GM19397 (cell line): ENCODE measurements around the gene MPDU1.
A peak's percentile ranks its signal among the peaks of the same experiment; 100 is the strongest.

ENCODE experiments used
- ATAC-seq: cut with Tn5 transposase; IDR thresholded peaks from one replicate; pipeline ENCODE4 v1.9.1; 2021; ENCODE audit warnings: mild to moderate bottlenecking, moderate library complexity; ENCODE audit not compliant: unreplicated experiment

The MPDU1 gene

DNA sequence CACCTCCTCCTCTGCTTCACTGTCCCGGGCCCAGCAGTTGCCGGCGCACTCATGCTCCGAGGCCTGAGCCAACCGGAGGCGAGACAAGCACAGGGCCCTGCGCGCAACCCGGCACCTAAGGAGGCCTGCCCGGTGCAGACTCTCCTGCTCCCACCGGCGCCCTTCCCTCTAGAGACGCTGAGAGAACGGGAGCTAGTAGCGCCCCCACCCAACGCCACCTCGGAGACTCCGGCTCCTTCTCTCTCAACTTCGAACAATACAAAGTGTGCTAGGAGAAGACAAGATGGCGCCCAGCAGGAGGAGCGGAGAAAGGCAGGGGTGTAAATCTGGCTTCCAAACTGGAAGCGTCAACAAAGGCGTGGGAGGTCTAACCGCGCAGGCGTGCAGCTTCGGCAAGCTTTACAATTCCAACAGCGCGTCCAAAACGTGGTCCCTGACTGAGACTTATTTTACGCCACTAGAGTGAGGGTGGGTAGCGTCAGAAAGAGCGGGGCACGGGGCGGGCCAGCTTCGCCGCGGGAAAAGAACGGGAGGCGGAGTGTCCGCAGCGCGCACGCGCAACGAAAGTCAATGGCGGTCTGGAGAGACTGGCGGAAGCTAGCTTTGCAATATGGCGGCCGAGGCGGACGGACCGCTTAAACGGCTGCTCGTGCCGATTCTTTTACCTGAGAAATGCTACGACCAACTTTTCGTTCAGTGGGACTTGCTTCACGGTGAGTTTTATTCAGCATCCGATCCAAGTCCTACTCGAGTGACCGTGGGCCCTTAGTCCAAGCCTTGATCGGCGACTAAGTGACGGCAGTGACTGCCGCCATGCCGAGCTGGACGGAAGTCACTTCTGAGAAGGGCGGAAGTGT, at the start of gene MPDU1:
Gene MPDU1, plus strand, starts transcription at position 600 of the 857 bp plus-strand sequence. Its CDS starts 11 bp downstream, at position 611.
- ATAC-seq, result peak; percentile 72

DNA sequence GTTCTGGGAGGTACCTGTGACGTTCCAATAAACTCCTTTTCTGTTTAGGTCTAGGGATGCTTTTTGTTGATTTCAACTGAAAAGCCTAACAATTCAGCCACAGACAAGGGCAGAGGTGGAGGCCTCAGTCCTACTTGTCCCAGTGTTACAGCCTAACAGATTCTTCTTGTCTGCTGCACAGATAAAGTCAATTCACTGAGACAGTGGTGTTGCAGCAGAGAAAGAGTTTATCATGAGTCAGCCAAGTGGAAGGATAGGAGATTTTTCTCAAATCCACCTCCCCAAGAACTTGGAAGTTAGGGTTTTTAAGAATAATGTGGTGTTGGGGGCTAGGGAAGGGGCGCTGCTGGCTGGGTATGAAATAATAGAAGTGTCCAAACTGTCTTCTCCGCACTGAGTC, 45.6 kb upstream of the MPDU1 start:
- no peak for ATAC-seq

DNA sequence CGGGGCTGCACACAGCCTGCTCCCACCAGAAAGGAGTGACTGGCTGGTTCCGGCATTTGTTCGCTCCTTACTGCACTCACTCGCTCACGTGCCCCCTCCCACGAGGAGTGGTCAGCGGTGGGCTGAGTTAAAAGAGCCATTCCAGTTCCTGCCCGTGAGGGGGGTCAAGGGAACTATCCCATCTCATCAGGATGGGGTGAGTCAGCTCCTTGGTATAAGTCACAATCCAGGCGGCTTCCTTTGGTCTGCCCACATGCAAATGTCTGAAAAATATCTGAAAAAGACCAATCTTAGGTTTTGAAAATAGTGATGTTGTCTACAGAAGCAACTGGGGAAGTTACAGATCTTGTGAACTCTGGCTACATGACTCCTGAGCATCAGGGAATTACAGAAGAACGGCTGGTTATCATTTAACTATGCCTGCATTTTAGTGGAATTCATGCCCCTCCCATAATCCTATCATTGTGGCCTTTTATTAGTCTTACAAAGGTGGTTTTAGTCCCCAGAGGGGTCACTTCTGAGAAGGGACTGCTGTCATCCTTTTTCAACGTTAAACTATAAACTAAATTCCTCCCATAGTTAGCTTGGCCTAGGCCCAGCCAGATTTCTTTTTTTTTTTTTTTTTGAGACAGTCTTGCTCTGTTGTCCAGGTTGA, 44.6 kb upstream of the MPDU1 start:
- ATAC-seq, result no peak

DNA sequence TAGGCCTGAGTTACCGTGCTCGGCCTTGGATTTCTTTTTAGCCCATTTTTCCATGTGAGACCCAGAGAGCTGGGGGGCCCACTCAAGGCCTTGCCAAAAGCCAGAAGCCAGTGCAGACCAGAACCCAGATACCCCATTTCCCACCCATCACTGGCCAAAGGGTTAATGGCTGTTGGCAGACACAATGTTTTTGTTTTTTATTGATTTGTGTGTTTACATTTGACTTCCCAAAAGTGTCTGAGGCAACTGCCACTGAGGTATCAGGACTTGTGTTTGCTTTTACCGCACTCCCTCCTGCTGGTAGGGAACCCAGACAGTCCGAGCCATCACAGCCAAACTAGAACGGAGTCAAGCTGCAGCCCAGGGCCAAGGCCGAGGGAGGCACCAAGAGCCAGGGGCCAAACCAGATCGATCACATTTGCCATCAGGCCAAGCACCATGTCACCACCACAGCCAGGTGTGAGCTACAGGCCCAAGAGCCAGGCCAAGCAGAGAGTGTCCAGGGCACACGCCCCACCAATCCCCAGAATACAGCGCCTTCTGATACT, 42.5 kb upstream of the MPDU1 start:
- ATAC-seq, result no peak

- no peak for ATAC-seq
Observed at GRCh38 chr17:7544911-7545310, 38.7 kb upstream of the MPDU1 start.

- no peak for ATAC-seq
Observed at GRCh38 chr17:7548585-7549400, 34.9 kb upstream of the MPDU1 start, which contains the start of gene TNFSF12. TSS of gene TNFSF12 (plus strand) at chr17:7549058. CDS start at chr17:7549154, 96 bp downstream.

DNA sequence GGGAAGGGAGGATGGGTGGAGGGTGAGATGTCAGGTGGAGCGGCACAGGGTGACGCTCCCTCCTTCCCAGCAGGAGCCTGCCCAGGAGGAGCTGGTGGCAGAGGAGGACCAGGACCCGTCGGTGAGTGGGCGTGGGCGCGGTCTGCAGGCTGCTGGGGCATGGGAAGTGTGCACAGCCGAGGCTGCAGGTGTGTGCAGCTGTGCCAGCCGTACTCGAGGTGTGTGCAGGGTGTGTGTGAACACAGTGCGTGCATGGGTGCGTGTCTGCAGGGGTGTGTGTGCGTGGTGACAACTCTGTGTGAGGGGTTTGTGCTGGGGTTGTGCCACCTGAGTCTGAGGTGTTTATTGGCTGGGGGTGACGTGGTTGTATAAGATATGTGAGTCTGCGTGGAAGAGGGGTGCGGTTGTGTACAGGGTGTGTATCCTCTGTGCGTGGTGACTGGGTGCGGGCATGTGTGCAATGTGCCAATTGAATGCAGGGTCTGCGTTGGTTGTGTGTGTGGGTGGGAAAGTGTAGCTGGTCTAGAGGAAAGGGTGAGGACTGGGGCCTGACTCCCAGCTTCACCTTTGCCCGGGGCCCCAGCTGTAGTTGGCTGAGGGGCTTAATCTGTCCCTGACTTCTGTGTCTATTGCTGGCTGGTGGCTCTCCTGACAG, 34.1 kb upstream of the MPDU1 start:
- ATAC-seq, result no peak

GRCh38 chr17:7550344-7550743, 33.3 kb upstream of the MPDU1 start:
- ATAC-seq, result no peak

GRCh38 chr17:7551396-7551795, 32.3 kb upstream of the MPDU1 start:
- ATAC-seq, result no peak

- ATAC-seq, result no peak
Observed at GRCh38 chr17:7552621-7553051, 31.0 kb upstream of the MPDU1 start.

GRCh38 chr17:7553356-7553755, 30.3 kb upstream of the MPDU1 start:
- ATAC-seq, result no peak

- no peak for ATAC-seq
Observed at GRCh38 chr17:7555320-7555948, 28.2 kb upstream of the MPDU1 start.

DNA sequence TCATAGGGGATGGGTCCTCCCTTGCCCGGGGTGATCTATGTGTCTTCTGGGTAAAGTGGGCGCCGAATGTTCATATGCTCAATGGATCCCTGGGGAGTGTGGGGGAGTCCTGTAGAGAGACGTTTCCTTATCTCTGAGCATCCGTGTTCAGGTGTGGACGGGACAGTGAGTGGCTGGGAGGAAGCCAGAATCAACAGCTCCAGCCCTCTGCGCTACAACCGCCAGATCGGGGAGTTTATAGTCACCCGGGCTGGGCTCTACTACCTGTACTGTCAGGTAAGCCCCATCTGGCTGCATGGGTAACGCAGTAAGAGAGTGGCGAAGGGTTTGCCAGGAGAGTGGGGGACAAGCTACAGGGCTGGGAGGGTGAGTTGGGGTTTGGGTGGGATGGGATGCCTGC, 27.0 kb upstream of the MPDU1 start:
- ATAC-seq, result no peak

DNA sequence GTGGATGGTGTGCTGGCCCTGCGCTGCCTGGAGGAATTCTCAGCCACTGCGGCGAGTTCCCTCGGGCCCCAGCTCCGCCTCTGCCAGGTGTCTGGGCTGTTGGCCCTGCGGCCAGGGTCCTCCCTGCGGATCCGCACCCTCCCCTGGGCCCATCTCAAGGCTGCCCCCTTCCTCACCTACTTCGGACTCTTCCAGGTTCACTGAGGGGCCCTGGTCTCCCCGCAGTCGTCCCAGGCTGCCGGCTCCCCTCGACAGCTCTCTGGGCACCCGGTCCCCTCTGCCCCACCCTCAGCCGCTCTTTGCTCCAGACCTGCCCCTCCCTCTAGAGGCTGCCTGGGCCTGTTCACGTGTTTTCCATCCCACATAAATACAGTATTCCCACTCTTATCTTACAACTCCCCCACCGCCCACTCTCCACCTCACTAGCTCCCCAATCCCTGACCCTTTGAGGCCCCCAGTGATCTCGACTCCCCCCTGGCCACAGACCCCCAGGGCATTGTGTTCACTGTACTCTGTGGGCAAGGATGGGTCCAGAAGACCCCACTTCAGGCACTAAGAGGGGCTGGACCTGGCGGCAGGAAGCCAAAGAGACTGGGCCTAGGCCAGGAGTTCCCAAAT, 26.4 kb upstream of the MPDU1 start:
- no peak for ATAC-seq

DNA sequence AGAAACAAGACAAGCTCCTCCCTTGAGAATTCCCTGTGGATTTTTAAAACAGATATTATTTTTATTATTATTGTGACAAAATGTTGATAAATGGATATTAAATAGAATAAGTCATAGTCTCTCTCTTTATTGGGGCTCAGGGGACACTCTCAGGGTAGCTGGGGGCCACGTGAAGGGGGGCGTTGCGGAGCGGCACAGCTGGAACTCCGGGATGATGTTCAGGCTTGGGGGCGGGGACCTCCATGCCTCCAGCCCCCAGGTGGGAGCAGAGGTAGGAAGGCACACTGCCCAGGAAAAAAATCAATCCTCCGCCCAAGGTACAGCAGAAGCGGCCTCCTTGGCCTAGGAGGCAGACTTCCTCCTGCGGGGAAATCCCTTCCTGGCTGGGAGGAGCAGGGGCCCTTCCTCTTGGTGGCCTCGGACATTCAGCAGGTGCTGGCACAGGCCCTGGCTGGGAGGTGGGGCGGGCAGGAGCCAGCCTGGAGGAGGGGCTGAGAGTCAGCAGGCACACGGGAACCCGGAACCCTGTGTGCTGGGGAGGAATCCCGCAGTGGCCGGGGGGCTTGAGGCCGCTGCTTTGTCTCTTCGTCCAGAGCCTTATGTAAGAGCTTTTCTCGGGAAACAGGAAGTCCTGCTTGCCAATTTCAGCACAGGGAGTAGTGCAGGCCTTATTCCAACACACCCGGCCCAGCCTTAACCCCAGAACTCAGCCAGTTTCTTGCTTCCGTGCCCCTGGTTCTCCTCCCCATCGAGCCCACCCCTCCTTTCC, 25.7 kb upstream of the MPDU1 start:
- ATAC-seq, result no peak

DNA sequence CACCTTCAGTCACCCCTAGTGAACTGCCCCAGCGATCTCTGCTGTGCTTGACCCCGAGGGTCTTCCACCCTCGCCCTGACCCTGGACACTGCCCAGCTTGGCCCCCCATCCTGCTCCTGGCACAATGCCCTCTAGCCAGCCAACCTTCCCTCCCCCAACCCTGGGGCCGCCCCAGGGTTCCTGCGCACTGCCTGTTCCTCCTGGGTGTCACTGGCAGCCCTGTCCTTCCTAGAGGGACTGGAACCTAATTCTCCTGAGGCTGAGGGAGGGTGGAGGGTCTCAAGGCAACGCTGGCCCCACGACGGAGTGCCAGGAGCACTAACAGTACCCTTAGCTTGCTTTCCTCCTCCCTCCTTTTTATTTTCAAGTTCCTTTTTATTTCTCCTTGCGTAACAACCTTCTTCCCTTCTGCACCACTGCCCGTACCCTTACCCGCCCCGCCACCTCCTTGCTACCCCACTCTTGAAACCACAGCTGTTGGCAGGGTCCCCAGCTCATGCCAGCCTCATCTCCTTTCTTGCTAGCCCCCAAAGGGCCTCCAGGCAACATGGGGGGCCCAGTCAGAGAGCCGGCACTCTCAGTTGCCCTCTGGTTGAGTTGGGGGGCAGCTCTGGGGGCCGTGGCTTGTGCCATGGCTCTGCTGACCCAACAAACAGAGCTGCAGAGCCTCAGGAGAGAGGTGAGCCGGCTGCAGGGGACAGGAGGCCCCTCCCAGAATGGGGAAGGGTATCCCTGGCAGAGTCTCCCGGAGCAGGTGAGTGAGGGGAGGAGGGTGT, 24.9 kb upstream of the MPDU1 start, which contains the start of gene TNFSF13:
Gene TNFSF13, plus strand, starts transcription at position 207 of the 776 bp plus-strand sequence. Its CDS starts 290 bp downstream, at position 497.
- no peak for ATAC-seq

DNA sequence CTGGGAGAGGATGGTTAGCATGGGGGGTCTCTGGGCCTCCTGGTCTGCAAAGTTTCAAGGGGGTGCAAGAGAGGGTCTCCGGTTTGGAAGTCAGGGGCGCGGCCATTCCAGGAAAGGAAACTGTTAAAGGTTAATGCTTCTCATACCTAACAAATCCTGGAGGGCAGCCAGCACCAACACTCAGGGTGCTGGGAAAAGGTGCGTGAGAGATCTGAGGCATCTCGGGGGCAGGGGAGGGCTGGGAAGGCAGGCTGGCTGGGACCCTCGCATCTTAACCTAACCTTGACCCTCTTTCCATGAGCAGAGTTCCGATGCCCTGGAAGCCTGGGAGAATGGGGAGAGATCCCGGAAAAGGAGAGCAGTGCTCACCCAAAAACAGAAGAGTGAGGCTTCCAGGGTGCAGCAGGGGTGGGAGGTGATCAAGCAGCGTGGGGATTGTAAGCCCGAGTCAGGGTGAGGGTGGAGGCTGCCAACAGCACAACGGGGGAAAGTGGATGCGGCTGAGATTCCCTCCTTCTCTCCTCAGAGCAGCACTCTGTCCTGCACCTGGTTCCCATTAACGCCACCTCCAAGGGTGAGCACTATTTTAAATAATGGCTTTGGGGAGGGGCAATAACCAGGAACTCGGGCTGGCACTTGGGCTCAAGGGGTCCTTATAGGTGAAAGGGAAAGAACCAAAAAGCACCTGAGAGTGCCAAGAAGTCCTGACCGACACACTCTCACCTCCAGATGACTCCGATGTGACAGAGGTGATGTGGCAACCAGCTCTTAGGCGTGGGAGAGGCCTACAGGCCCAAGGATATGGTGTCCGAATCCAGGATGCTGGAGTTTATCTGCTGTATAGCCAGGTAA, 24.1 kb upstream of the MPDU1 start:
- no peak for ATAC-seq
